Activated CD4-positive, alpha-beta T cell treated with anti-CD3 and anti-CD28 coated beads, Interleukin-2, amount 50 U/mL, for 24 hours (primary cell): ENCODE results near the gene TCF7.

Experiments used
- DNase-seq, 2 donors: peaks; one replicate each; pipeline ENCODE4 v3.0.0-alpha.2; 2020; ENCODE audit warnings: low read depth in 1 of 2, low spot score in 1 of 2

Gene TCF7

GRCh38 chr5:134130239-134130945 is 15.9 kb downstream of the TCF7 start:
- DNase-seq, result no peak

- no peak for DNase-seq
Measured at GRCh38 chr5:134131165-134131564, 16.7 kb downstream of the TCF7 start.

DNA sequence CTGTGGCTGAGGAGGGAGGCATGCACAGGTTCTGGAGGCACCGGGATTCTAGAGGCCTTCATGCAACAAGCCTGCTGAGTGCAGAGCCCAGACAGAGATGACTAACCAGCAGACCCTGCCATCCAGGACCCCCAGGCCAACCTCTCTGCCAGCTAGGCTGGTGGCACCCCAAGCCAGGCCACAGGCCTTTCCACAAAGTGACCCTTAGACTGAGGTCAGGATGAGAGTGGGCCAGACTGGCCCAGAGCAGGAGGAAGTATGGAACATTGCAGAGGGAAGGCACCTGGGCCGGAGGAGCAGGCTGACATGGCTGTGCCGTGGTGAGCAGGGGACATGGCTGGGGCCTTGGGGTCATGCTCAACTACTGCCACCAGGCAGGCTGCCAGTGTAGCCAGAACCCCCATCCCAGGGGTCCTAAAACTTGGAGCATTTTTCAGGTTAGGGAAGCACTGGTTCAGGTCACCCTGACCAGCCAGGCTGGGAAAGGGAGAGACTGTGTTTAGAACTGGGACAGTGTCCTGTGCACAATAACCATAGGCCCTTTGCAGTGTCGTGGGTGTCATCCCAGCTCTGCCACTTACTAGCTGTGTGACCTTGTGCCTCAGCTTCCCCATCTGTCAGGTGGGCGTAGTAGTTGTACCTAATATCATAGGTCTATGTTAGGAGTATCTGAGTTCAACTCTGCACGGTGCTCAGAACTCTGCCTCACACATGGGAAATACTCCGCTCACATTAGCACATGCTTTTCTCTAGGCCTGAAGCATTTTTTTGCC is 17.3 kb downstream of the TCF7 start:
- DNase-seq, result no peak

DNA sequence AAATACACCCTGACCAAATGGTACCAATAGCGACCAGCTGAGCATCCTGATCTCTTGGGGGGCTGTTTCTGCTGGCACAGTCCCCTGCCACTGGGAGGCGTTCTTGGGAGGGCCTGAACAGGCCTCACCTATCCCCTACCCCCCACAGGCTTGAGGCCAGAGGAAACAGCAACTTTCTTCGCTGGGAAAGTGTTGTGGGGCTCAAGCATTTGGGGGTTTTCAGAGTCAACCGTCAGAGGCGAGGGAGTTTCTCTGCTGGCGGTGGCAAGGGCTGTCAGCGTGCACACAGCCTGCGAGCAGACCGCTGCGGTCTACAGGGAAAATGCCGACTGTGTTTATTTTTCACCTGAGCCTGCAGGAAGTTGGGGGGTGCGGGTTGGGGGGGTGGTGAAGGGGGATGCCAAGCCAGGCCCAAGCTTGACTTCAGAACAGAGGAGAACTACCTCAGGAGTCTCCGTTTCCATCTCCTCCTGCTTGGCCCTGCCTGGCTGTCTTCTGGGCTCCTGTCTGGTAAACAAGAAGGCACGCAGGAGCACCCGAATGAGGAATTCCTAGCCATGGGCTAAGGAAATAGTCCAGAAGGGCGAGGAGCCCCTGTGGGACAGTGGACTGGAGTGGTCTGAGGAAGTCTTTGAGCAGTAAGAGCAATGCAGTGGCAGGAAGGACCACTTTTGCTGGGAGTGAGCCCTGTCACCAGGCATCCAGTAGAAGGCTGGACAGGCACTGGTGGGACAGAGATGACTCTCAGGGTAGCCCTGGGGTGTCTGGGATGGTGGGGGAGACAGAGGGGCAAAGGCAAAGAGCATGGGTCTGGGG is 18.1 kb downstream of the TCF7 start:
- peak in 1 of 2 donors; percentile 66 for DNase-seq

- DNase-seq, result no peak
Measured at GRCh38 chr5:134133188-134133994, 18.9 kb downstream of the TCF7 start.

DNA sequence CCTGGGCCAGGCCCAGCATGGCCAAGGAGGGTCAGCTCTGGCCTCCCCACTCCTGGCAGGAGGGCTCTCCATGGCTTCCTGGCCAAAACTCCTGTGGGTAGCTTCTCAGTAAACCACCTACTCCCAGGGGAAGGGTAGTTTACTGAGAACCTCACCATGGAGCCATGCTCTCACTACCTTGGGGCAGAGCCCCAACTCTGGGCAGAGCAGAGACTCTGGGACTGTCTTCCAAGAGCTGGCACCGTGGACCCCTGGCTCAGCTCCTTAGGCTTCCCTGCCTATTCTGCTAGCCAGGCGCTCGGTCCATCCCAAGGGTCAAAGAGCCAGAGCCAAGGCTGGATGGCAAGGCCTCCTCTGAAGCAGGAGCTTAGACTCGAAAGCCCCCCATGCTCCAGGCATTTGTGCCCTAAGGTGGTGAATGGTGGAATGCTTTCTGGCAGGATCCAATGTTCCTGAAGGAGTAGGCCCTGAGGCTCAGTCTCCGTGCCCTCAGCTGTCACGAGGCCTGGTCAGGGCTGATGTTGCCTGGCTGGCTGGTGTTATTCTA is 19.6 kb downstream of the TCF7 start:
- no peak for DNase-seq

DNA sequence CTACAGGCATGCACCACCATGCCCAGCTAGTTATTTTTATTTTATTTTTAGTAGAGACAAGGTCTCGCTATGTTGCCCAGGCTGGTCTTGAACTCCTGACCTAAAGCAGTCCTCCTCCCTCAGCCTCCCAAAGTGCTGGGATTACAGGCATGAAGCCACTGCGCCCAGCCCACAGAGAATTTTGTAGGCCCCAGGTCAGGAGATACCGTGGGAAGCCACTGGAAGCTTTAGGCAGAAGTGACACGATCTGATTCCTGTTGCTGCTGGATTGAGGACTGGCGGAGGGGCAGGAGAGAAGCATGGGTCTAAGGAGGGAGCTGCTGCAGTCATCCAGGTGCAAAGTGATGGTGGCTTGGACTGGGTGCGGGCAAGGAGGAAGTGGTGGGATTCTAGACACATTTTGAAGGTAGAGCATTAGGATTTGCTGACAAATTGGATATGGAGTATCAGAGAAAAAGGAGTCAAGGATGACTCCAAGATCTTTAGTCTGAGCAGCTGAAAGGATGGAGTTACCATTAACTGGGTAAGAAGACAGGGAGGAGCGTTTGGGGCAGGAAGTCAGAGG is 20.7 kb downstream of the TCF7 start:
- no peak for DNase-seq

DNA sequence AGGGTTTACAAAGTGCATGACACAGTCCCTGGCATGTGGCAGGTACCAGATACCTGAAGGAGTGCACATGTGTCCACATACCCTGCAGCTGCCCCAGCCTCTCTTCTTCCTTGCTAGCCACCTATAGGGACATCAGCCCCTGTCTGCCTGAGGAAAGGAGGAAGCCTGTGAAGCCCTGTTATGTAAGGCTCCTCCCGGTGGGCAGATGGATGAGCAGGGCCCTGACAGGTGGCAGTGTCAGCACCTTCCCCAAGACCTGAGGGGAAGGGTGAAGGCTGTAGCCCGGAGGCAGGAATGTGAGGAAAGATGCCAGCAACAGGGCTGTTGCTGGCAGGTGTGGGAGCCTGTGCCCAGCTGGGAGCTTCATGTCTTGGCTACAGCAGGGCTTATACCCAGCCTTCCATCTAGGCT is 21.7 kb downstream of the TCF7 start:
- DNase-seq, result no peak

GRCh38 chr5:134136771-134137170 is 22.3 kb downstream of the TCF7 start:
- DNase-seq, result no peak

DNA sequence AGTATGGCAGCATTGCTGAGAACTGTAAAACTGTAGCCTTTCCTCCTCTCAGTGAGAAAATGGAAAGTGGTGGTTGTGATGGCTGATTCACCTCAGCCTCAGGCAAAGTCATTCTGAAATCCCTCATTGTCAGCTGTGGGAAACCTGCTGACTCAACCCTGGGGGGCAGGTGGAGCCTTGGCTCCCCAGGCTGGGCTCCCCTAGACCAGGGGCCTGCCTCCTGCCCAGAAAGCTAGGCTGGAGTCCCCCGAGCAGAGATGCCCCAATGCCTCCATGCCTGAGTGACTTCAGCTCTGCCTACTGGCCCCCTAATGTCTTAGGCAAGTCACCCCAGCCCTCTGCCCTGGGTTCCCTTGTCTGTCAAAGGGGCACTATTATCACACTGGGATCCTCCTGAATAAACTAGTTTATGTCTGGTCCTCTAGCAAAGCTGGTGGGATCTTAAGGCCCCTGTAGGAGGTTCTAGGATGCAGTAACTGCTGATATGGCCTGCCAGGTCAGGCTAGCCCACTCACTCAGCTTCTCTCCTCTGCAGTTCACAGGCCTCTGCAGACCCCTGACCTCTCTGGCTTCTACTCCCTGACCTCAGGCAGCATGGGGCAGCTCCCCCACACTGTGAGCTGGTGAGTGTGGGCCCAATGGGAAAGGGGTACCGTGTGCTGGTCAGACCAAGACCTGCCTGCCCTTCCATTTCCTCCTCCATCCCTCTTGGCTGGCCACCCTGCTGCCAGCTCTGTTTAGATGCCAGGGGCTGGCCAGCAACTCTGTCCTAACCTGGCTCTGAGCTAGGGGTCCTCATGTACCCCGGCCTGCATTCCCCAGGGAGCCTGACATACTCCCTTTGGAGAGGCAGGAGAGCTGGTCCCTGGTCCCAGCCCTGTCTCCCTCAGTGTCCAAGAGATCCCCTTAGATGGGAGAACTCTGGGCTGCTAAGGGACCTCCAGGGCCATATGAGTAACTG is 24.2 kb downstream of the TCF7 start:
- DNase-seq, result peak in 1 of 2 donors; percentile 74

- no peak for DNase-seq
Measured at GRCh38 chr5:134139377-134139851, 24.9 kb downstream of the TCF7 start.

DNA sequence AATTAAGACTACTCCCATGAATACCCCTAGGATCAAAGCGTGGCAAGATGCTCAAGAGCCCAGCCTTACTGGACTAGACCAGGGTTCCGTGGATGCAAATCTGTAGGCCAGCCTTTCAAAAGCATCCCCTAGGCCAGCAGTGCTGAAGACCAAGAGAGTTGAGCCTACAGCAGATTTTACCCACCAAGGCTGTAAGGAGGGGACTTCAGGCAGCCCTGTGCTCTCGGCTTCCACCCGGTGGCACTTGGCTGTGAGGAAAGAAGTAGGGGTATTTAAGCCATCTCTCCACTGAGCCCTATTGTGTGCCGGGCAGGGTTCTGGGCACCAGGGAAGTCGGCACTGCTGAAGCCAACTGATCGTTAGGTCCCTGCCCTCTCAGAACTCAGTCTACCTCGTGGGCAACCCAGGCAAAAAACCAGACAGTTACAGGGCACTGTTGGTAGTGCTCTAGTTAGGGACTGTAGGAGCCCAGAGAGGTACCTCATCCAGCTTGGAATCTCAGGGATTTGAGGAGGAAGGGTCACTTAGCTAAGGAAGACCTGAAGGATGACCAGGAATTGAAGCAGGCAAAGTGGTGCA is 25.5 kb downstream of the TCF7 start:
- DNase-seq, result no peak

- DNase-seq, result no peak
Measured at GRCh38 chr5:134140530-134141201, 26.2 kb downstream of the TCF7 start.

DNA sequence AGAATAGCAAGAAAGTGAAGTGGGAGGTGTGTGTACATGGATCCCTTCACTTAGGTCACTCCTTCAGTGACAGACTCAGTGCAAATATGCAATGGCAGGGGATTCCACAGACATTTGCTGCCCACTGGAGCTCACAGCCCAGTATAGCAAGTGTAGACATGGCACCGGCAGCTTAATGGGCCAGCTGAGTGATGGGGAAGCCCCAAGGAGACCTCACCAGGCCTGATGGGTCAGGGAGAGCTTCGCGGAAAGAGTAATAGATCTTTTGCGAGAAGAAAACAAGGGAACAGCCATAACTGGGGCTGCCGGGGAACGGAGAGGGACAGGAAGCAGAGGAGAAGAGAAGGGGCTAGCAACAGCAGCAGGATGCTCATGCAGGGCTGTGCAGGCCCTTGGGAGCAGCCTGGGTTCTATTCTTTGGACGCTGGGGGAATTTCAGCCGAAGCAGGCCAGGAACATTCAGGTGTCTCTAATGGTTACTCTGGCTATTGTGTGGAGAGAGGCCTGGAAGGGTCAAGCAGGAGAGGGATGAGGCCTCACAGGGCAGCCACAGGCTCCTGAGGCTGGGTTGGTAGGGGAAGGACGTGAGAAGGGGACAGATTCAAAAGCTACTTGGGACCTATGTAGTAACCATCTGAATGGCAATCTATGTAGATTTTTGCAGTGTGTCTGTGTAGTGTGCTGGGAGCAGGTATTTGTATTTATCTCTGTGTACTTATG is 27.0 kb downstream of the TCF7 start:
- DNase-seq, result no peak

- DNase-seq, result no peak
Measured at GRCh38 chr5:134142052-134142451, 27.6 kb downstream of the TCF7 start.

GRCh38 chr5:134142806-134143205 is 28.3 kb downstream of the TCF7 start:
- DNase-seq, result no peak

DNA sequence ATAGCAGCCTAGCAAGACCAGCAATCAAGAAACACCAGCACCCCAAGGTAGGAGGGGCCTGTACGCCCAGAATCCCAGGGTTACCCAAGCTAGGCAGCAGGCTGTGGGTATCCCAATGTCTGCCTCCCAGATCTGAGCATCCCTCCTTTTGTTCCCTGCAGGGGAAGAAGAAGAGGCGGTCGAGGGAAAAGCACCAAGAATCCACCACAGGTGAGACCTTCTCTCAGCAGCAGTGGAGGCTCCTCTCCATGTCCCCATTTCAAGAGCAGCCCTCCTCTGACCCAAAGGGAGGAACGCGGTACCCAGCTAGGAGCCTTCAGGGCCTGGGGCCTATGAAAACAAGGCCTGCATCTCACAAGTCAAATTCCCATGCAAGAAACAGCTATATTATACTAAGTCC is 28.9 kb downstream of the TCF7 start:
- no peak for DNase-seq
